HepG2 (cell line): Measurements from ENCODE around the gene LSR. TPM values are rescaled to one million over a fixed set of nuclear protein-coding genes. Genes with fewer than 3 reads are reported as not detected.

Experiments used
- ATAC-seq: fragments of 200-7000 bp; cut with Tn5 transposase; 3 replicates; pipeline ENCODE4 v1.9.1; 2020; ENCODE audit warnings: mild to moderate bottlenecking, moderate library complexity
- BruUV-seq: library from RNA; stranded (reverse); fragments of 400-500 nt; replicated peaks from 2 replicates; lab custom pipeline; 2021; lab: Mats Ljungman, UMichigan
- CTCF ChIA-PET: fragments of 300-600 bp; formaldehyde crosslinking; extraction: SDS; loops from one replicate; lab custom pipeline; 2021; ENCODE audit warnings: low total read pairs, inconsistent platforms, low intra/inter-chr PET ratio; lab: Yijun Ruan, JAX
- POLR2A ChIA-PET: fragments of 350-600 bp; sonication (Branson Sonifier 250); formaldehyde crosslinking; loops from one replicate; lab custom pipeline; 2020; ENCODE audit warnings: antibody characterized with exemption, inconsistent platforms; lab: Yijun Ruan, JAX
- DNase-seq: peaks from one replicate; pipeline ENCODE4 v3.0.0-alpha.2; 2015; ENCODE audit warnings: low spot score
- FAIRE-seq: peaks from 3 replicates; lab custom pipeline; 2011; peaks lifted over from hg19 to GRCh38; lab: Jason Lieb, UNC
- H2AFZ ChIP-seq: one replicate; pipeline ENCODE4 v1.6.1; 2011; ENCODE audit warnings: low read length, inconsistent platforms
- H3K27ac ChIP-seq: fragments of 300-600 bp; 3 replicates; pipeline ENCODE4 v1.8.0; 2011; ENCODE audit warnings: mixed run types, mild to moderate bottlenecking, mixed read lengths, low read length, inconsistent platforms; ENCODE audit not compliant: insufficient read depth; ENCODE audit errors: extremely low read length
- H3K27me3 ChIP-seq, 2 experiments: fragments of 200-600 bp in 1 of 2; 2 replicates in 1 of 2; 3 replicates in 1 of 2; pipeline versions ENCODE4 v1.6.0 to v1.8.0; 2011; ENCODE audit warnings: low read length in 2 of 2, mild to moderate bottlenecking in 2 of 2, moderate library complexity in 2 of 2, inconsistent platforms in 1 of 2; ENCODE audit not compliant: insufficient read depth in 2 of 2, control insufficient read depth in 1 of 2
- H3K36me3 ChIP-seq, 2 experiments: fragments of 200-600 bp in 1 of 2; replicated peaks in 1 of 2; 2 replicates in 1 of 2; 3 replicates in 1 of 2; pipeline versions ENCODE4 v1.5.1 to v1.8.0; 2011; ENCODE audit warnings: low read length in 2 of 2, inconsistent platforms in 1 of 2; ENCODE audit not compliant: insufficient read depth in 2 of 2, control insufficient read depth in 1 of 2
- H3K4me1 ChIP-seq: 2 replicates; pipeline ENCODE4 v1.5.1; 2012; ENCODE audit warnings: low read length, inconsistent platforms; ENCODE audit not compliant: insufficient read depth
- H3K4me2 ChIP-seq: 2 replicates; pipeline ENCODE4 v1.6.0; 2011; ENCODE audit warnings: low read depth, low read length, inconsistent platforms
- H3K4me3 ChIP-seq, 3 experiments: fragments of 200-600 bp in 1 of 3; sonication (generic), shearing (Covaris generic) in 1 of 3; replicated peaks in 1 of 3; 2 replicates each; pipeline ENCODE4 v1.5.1; 2011 to 2016; ENCODE audit warnings: low read length in 3 of 3, inconsistent platforms in 2 of 3, low read depth in 2 of 3, mild to moderate bottlenecking in 2 of 3, control low read depth in 1 of 3, mixed read lengths in 1 of 3; ENCODE audit not compliant: insufficient read depth in 1 of 3
- H3K79me2 ChIP-seq: one replicate; pipeline ENCODE4 v1.6.1; 2011; ENCODE audit warnings: low read length, inconsistent platforms; ENCODE audit not compliant: insufficient read depth
- H3K9ac ChIP-seq: 2 replicates; pipeline ENCODE4 v1.6.0; 2011; ENCODE audit warnings: mild to moderate bottlenecking, low read depth, low read length, inconsistent platforms; ENCODE audit not compliant: insufficient read depth
- H3K9me3 ChIP-seq: 2 replicates; pipeline ENCODE4 v1.5.1; 2012; ENCODE audit warnings: mild to moderate bottlenecking, low read length
- H4K20me1 ChIP-seq: 2 replicates; pipeline ENCODE4 v1.6.0; 2011; ENCODE audit warnings: inconsistent platforms, mild to moderate bottlenecking, low read length, moderate library complexity; ENCODE audit not compliant: insufficient read depth
- CHD4 ChIP-seq: fragments of 200-600 bp; sonication (generic); IDR thresholded peaks from 2 replicates; pipeline ENCODE4 v1.7.0; 2017; ENCODE audit warnings: mild to moderate bottlenecking, low read length, borderline replicate concordance
- DNMT3B ChIP-seq: conservative IDR thresholded peaks from 2 replicates; pipeline ENCODE4 v1.6.1; 2016; ENCODE audit warnings: missing biosample characterization, control low read depth
- FOXA1 ChIP-seq, 2 experiments: fragments of 450-650 bp in 1 of 2; sonication (generic) in 1 of 2; formaldehyde crosslinking in 1 of 2; IDR thresholded peaks; 2 replicates each; pipeline versions ENCODE4 v1.4.0 to v1.6.1; 2016 to 2020; ENCODE audit warnings: missing genetic modification reagents in 1 of 2
- GABPA ChIP-seq, 2 experiments: IDR thresholded peaks; 2 replicates each; pipeline ENCODE4 v1.6.1; 2011 to 2016; ENCODE audit warnings: low read depth in 2 of 2, low read length in 1 of 2, missing biosample characterization in 1 of 2, missing genetic modification characterization in 1 of 2
- GATAD2A ChIP-seq: IDR thresholded peaks from 2 replicates; pipeline ENCODE4 v1.6.1; 2016
- GZF1 ChIP-seq: sonication (generic); formaldehyde crosslinking; IDR thresholded peaks from 2 replicates; pipeline ENCODE4 v1.5.1; 2020; ENCODE audit warnings: mild to moderate bottlenecking, missing genetic modification reagents
- HDAC2 ChIP-seq: sonication (generic); formaldehyde crosslinking; IDR thresholded peaks from 2 replicates; pipeline ENCODE4 v1.4.0; 2020; ENCODE audit warnings: missing genetic modification reagents
- HNRNPH1 ChIP-seq: fragments of 200-400 bp; formaldehyde crosslinking; optimal IDR thresholded peaks from 2 replicates; pipeline ENCODE3; 2017; ENCODE audit warnings: mild to moderate bottlenecking, low read depth, low read length
- JUND ChIP-seq: sonication (generic); formaldehyde crosslinking; IDR thresholded peaks from 2 replicates; pipeline ENCODE4 v1.8.0; 2022; ENCODE audit warnings: mild to moderate bottlenecking, missing genetic modification reagents
- PHF21A ChIP-seq: sonication (generic); formaldehyde crosslinking; IDR thresholded peaks from 2 replicates; pipeline ENCODE4 v1.5.0; 2020; ENCODE audit warnings: mild to moderate bottlenecking, missing genetic modification reagents
- POLR2AphosphoS2 ChIP-seq: IDR thresholded peaks from 2 replicates; pipeline ENCODE4 v1.6.1; 2011; ENCODE audit warnings: low read depth, low read length, improper control_type of control experiment
- PPARG ChIP-seq: conservative IDR thresholded peaks from 2 replicates; pipeline ENCODE4 v1.6.1; 2016; ENCODE audit warnings: missing biosample characterization, missing genetic modification reagents
- SRSF4 ChIP-seq: fragments of 200-400 bp; formaldehyde crosslinking; IDR thresholded peaks from one replicate; pipeline ENCODE4 v1.6.1; 2018; ENCODE audit warnings: mild to moderate bottlenecking, low read depth, low read length, moderate library complexity; ENCODE audit not compliant: poor library complexity, severe bottlenecking
- ZNF326 ChIP-seq: sonication (generic); formaldehyde crosslinking; IDR thresholded peaks from 2 replicates; pipeline ENCODE4 v1.4.0; 2020; ENCODE audit warnings: missing genetic modification reagents, borderline replicate concordance
- ZNF382 ChIP-seq: sonication (generic); formaldehyde crosslinking; IDR thresholded peaks from 2 replicates; pipeline ENCODE4 v1.5.0; 2020; ENCODE audit warnings: missing genetic modification reagents, mild to moderate bottlenecking, borderline replicate concordance
- ZNF44 ChIP-seq: sonication (generic); formaldehyde crosslinking; IDR thresholded peaks from 2 replicates; pipeline ENCODE4 v1.5.1; 2020; ENCODE audit warnings: mild to moderate bottlenecking, missing genetic modification reagents
- ZNF891 ChIP-seq: sonication (generic); formaldehyde crosslinking; IDR thresholded peaks from 2 replicates; pipeline ENCODE4 v1.5.0; 2020; ENCODE audit warnings: mild to moderate bottlenecking, missing genetic modification reagents
- WGBS: methylation state at CpG from one replicate; pipeline ENCODE4 v1.1.6; 2017; ENCODE audit warnings: low lambda C conversion rate; 5-methylcytosine and 5-hydroxymethylcytosine counted together
- in situ Hi-C: cut with HindIII; loops from 2 replicates; pipeline ENCODE4 v1.10.0; 2017; ENCODE audit warnings: low pct_unique_long_range_greater_than_20kb; ENCODE audit not compliant: extremely low pct_ligation_motif_present
- intact Hi-C: fragments of 100-400 bp; cut with micrococcal nuclease; formaldehyde crosslinking; loops from one replicate; pipeline ENCODE4 v1.10.0; 2022; ENCODE audit not compliant: unreplicated experiment
- polyA plus RNA-seq, 8 experiments: library from polyadenylated mRNA; depleted of rRNA in 3 of 8; stranded (reverse) in 7 of 8; unstranded in 1 of 8; fragments of >200 nt; fragmentation: Illumina TruSeq in 4 of 8; extraction: Trizol in 4 of 8; gene quantifications; 2 replicates each; pipeline versions ENCODE4 v1.2.1 to v1.2.3, GENCODE V29; 2011 to 2016; ENCODE audit warnings: low read depth in 4 of 8, missing spikeins in 1 of 8, mixed read lengths in 1 of 8; ENCODE audit not compliant: insufficient read depth in 1 of 8
- total RNA-seq, 5 experiments: library from RNA; depleted of rRNA; stranded (reverse); fragments of >200 nt; fragmentation: Illumina TruSeq; extraction: Trizol; gene quantifications; 2 replicates each; pipeline ENCODE4 v1.2.3, GENCODE V29; 2016; ENCODE audit warnings: low read depth in 1 of 5
- TF ChIP-seq, protein P1 (sequence below): IDR thresholded peaks from 2 replicates; pipeline ENCODE4 v1.6.1; 2016; ENCODE audit warnings: low read depth, borderline replicate concordance
- TF ChIP-seq, protein P2 (sequence below): sonication (generic); formaldehyde crosslinking; IDR thresholded peaks from 2 replicates; pipeline ENCODE4 v1.4.0; 2020; ENCODE audit warnings: missing genetic modification reagents

Gene LSR
- total and polyA plus RNA-seq, 2 of the 13 experiments (the other 11 are each of a cell fraction or from before 2014, with no cell fraction given), result 29.2 to 79.2 TPM

DNA sequence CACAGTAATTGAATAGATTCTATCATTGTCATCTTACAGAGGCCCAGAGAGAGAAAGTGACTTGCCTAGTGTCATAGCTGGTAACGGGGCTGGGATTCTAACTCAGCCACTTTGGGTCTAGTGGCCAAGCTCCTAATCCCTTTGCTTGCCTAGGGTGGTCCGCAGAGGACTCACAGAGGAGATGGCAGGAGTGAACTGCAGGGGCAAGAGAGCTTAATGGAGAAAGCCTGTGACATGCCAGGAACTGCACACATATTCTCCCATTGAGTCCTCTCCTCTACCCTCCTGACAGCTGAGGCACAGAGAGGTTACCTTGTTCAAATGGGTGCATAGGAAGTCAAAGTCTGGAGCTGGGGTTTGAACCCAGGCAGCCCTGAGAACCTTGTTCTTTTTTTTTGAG is 2.7 kb downstream of the LSR start (continued):
- TF ChIP-seq ZNF326 (CRISPR knock-in tag) (no peak), ZNF44 (no peak), ZNF382 (no peak), DNMT3B (CRISPR knock-in tag) (no peak)

DNA sequence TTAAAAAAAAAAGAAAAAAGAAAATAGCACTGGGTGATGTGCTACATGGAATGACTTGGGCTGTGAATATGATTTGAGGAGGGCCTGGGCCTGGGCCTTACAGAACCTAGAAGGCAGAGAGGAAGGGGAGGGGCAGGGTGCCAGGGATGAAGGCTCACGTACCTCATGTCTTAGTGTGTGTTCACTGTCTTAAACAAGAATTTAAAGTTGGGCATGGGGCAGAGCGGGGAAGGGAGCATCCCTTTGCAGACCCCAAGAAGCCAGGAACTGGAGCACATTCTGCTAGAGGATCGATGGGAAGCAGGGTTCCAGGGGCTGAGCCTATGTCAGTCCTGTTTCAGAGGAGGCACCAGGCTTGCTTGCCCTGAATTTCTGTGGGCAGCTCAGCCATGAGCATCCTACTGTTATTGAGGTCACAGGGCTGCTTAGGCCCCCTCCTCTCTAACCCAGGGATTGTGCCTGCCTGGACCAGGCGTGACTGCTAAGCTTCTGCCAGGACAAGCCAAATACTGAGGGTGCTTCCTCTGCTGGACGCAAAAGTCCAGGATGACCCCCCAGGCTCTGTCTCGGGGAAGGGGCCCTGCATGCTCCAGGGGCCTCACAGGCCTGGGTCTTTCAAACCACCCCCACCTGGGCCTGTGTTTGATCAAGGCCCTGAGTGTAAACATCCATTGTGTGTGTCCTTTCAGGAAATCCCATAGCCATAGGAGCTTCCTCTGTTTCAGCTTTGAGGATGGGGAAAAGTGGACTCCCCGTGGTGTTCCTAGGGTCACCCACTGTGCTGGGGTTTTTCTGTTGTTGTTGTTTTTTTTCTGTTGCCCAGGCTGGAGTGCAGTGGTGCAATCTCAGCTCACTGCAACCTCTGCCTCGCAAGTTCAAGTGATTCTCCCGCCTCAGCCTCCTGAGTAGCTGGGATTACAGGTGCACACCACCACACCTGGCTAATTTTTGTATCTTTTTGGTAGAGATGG is 4.8 kb downstream of the LSR start:
- peak overlapping the region; percentile 63 for H3K27ac ChIP-seq
- peaks cover 24% of the 10 kb centered on the region for H3K79me2 ChIP-seq
- in situ Hi-C loops, result no loop called here
- H3K4me3 ChIP-seq, result peak overlapping the region in 1 of 3 experiments; percentile 18; a peak in 1 of 6 replicates
- H3K9me3 ChIP-seq, result no peaks in the 10 kb centered on the region
- peak; percentile 79 for DNase-seq
- peaks cover 3% of the 10 kb centered on the region; the same call in 1 of the 2 replicates for H4K20me1 ChIP-seq
- ChIA-PET CTCF (no interaction called here), POLR2A (interaction anchor here (1.9 kb wide), 1 partner anchor 12 kb away, joined by 19 read pairs; no protein-coding TSS in a partner anchor)
- intact Hi-C loops, result loop anchor here (1.0 kb wide), 1 partner anchor 16 kb away; no protein-coding TSS in a partner anchor
- H3K9ac ChIP-seq, result no peak overlapping the region
- ATAC-seq, result peak; percentile 69
- WGBS, result 42% methylated on average over 9 of the region's 9 CpGs
- H3K4me2 ChIP-seq, result peak overlapping the region; percentile 38
- H3K36me3 ChIP-seq, result peaks cover 7 to 42% of the 10 kb centered on the region in 2 experiments; a peak in 3 of 5 replicates
- no peaks in the 10 kb centered on the region; a peak in 1 of 5 replicates for H3K27me3 ChIP-seq
- peak; percentile 57 for FAIRE-seq
- H2AFZ ChIP-seq, result no peak overlapping the region
- no TSS peak for BruUV-seq
- peaks cover 57% of the 10 kb centered on the region for H3K4me1 ChIP-seq
- TF ChIP-seq PPARG (CRISPR knock-in tag) (peak; percentile 62; the same call in 1 of the 2 replicates), GZF1 (no peak), ZNF891 (CRISPR knock-in tag) (no peak), GABPA (IDR thresholded peaks at IDR 0.05; ENCODE audit: low read depth, low read length) (no peak), GABPA (CRISPR knock-in tag; IDR thresholded peaks at IDR 0.05; ENCODE audit: low read depth) (peak; percentile 45), JUND (CRISPR knock-in tag) (no peak), HDAC2 (CRISPR knock-in tag) (peak; percentile 75), FOXA1 (IDR thresholded peaks at IDR 0.05) (0 out of 2 replicates have a peak, but pooled peaks have one; percentile 27), FOXA1 (CRISPR knock-in tag; IDR thresholded peaks at IDR 0.05) (peak; percentile 88), GATAD2A (CRISPR knock-in tag) (peak; percentile 86), SRSF4 (no peak), HNRNPH1 (no peak), PHF21A (peak; percentile 87), CHD4 (no peak), POLR2AphosphoS2 (no peak)
- TF ChIP-seq, protein P1, sequence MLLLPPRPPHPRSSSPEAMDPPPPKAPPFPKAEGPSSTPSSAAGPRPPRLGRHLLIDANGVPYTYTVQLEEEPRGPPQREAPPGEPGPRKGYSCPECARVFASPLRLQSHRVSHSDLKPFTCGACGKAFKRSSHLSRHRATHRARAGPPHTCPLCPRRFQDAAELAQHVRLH (CRISPR knock-in tag), result no peak
- TF ChIP-seq, protein P2, sequence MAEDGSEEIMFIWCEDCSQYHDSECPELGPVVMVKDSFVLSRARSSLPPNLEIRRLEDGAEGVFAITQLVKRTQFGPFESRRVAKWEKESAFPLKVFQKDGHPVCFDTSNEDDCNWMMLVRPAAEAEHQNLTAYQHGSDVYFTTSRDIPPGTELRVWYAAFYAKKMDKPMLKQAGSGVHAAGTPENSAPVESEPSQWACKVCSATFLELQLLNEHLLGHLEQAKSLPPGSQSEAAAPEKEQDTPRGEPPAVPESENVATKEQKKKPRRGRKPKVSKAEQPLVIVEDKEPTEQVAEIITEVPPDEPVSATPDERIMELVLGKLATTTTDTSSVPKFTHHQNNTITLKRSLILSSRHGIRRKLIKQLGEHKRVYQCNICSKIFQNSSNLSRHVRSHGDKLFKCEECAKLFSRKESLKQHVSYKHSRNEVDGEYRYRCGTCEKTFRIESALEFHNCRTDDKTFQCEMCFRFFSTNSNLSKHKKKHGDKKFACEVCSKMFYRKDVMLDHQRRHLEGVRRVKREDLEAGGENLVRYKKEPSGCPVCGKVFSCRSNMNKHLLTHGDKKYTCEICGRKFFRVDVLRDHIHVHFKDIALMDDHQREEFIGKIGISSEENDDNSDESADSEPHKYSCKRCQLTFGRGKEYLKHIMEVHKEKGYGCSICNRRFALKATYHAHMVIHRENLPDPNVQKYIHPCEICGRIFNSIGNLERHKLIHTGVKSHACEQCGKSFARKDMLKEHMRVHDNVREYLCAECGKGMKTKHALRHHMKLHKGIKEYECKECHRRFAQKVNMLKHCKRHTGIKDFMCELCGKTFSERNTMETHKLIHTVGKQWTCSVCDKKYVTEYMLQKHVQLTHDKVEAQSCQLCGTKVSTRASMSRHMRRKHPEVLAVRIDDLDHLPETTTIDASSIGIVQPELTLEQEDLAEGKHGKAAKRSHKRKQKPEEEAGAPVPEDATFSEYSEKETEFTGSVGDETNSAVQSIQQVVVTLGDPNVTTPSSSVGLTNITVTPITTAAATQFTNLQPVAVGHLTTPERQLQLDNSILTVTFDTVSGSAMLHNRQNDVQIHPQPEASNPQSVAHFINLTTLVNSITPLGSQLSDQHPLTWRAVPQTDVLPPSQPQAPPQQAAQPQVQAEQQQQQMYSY (CRISPR knock-in tag), result no peak
